Memory B cell (primary cell): Measurements from ENCODE around the gene PRR5.

Experiments used
- ATAC-seq: fragments of 150-1000 bp; cut with Tn5 transposase; 2 replicates; pipeline ENCODE4 v1.10.0; 2021; ENCODE audit warnings: low read depth, mild to moderate bottlenecking, moderate library complexity
- DNase-seq, 2 donors: peaks; one replicate each; pipeline ENCODE4 v3.0.0; 2022; ENCODE audit warnings: low spot score in 2 of 2
- H3K27ac Mint-ChIP-seq: one replicate; pipeline ENCODE4 v1.8.0; 2022; ENCODE audit warnings: mild to moderate bottlenecking, moderate library complexity, mixed read lengths
- H3K27me3 Mint-ChIP-seq: one replicate; pipeline ENCODE4 v1.8.0; 2022; ENCODE audit warnings: mixed read lengths
- H3K36me3 Mint-ChIP-seq: one replicate; pipeline ENCODE4 v1.8.0; 2022; ENCODE audit warnings: mild to moderate bottlenecking, mixed read lengths
- H3K4me1 Mint-ChIP-seq: one replicate; pipeline ENCODE4 v1.8.0; 2022; ENCODE audit warnings: mixed read lengths
- H3K4me3 Mint-ChIP-seq: one replicate; pipeline ENCODE4 v1.8.0; 2022; ENCODE audit warnings: mild to moderate bottlenecking, moderate library complexity, mixed read lengths
- H3K9me3 Mint-ChIP-seq: one replicate; pipeline ENCODE4 v1.8.0; 2022; ENCODE audit warnings: mixed read lengths

The PRR5 gene

GRCh38 chr22:44726439-44726838, 24.4 kb downstream of the PRR5 start:
- DNase-seq: no peak
- Mint-ChIP-seq H3K4me1 (no peaks in the 10 kb centered on the region), H3K36me3 (peaks cover 3% of the 10 kb centered on the region), H3K9me3 (no peaks in the 10 kb centered on the region), H3K27me3 (no peaks in the 10 kb centered on the region), H3K4me3 (no peak overlapping the region), H3K27ac (no peak overlapping the region)
- ATAC-seq: no peak

GRCh38 chr22:44727148-44727547, 25.1 kb downstream of the PRR5 start:
- Mint-ChIP-seq H3K4me3 (no peak overlapping the region), H3K27me3 (no peaks in the 10 kb centered on the region), H3K4me1 (no peaks in the 10 kb centered on the region), H3K36me3 (peaks cover 3% of the 10 kb centered on the region), H3K27ac (no peak overlapping the region), H3K9me3 (no peaks in the 10 kb centered on the region)
- no peak for ATAC-seq
- no peak for DNase-seq

- peaks cover 3% of the 10 kb centered on the region for H3K36me3 Mint-ChIP-seq
- H3K4me1 Mint-ChIP-seq: peaks cover 1% of the 10 kb centered on the region
- no peak overlapping the region for H3K27ac Mint-ChIP-seq
- H3K9me3 Mint-ChIP-seq: no peaks in the 10 kb centered on the region
- DNase-seq: no peak
- no peak for ATAC-seq
- no peaks in the 10 kb centered on the region for H3K27me3 Mint-ChIP-seq
- no peak overlapping the region for H3K4me3 Mint-ChIP-seq
Observed at GRCh38 chr22:44727709-44728108, 25.7 kb downstream of the PRR5 start.

- peaks cover 3% of the 10 kb centered on the region for H3K4me1 Mint-ChIP-seq
- H3K9me3 Mint-ChIP-seq: no peaks in the 10 kb centered on the region
- no peak overlapping the region for H3K4me3 Mint-ChIP-seq
- H3K27ac Mint-ChIP-seq: no peak overlapping the region
- H3K36me3 Mint-ChIP-seq: peaks cover 3% of the 10 kb centered on the region
- H3K27me3 Mint-ChIP-seq: no peaks in the 10 kb centered on the region
- no peak for DNase-seq
- no peak for ATAC-seq
Observed at GRCh38 chr22:44728761-44729324, 26.8 kb downstream of the PRR5 start.

GRCh38 chr22:44729391-44730021, 27.5 kb downstream of the PRR5 start:
- Mint-ChIP-seq H3K36me3 (peaks cover 1% of the 10 kb centered on the region), H3K27ac (no peak overlapping the region), H3K27me3 (no peaks in the 10 kb centered on the region), H3K9me3 (no peaks in the 10 kb centered on the region), H3K4me1 (peaks cover 3% of the 10 kb centered on the region), H3K4me3 (no peak overlapping the region)
- no peak for DNase-seq
- ATAC-seq: peak; percentile 46

GRCh38 chr22:44730022-44730393, 28.0 kb downstream of the PRR5 start:
- Mint-ChIP-seq H3K36me3 (no peaks in the 10 kb centered on the region), H3K4me1 (peaks cover 3% of the 10 kb centered on the region), H3K4me3 (no peak overlapping the region), H3K27ac (no peak overlapping the region), H3K27me3 (no peaks in the 10 kb centered on the region), H3K9me3 (no peaks in the 10 kb centered on the region)
- DNase-seq (no peak), ATAC-seq (no peak)

GRCh38 chr22:44730490-44731356, 28.7 kb downstream of the PRR5 start:
- DNase-seq (no peak), ATAC-seq (no peak)
- H3K4me3 Mint-ChIP-seq: no peak overlapping the region
- H3K36me3 Mint-ChIP-seq: no peaks in the 10 kb centered on the region
- H3K27ac Mint-ChIP-seq: no peak overlapping the region
- no peaks in the 10 kb centered on the region for H3K9me3 Mint-ChIP-seq
- H3K4me1 Mint-ChIP-seq: peaks cover 3% of the 10 kb centered on the region
- H3K27me3 Mint-ChIP-seq: no peaks in the 10 kb centered on the region

- Mint-ChIP-seq H3K4me1 (peaks cover 6% of the 10 kb centered on the region), H3K27me3 (no peaks in the 10 kb centered on the region), H3K4me3 (no peak overlapping the region), H3K9me3 (no peaks in the 10 kb centered on the region), H3K27ac (no peak overlapping the region), H3K36me3 (no peaks in the 10 kb centered on the region)
- DNase-seq (no peak), ATAC-seq (no peak)
Observed at GRCh38 chr22:44731357-44731970, 29.5 kb downstream of the PRR5 start.

- Mint-ChIP-seq H3K9me3 (no peaks in the 10 kb centered on the region), H3K36me3 (no peaks in the 10 kb centered on the region), H3K4me3 (no peak overlapping the region), H3K4me1 (peaks cover 6% of the 10 kb centered on the region), H3K27ac (peak overlapping the region; percentile 26), H3K27me3 (no peaks in the 10 kb centered on the region)
- DNase-seq (no peak), ATAC-seq (no peak)
Observed at GRCh38 chr22:44732017-44732561, 30.1 kb downstream of the PRR5 start.

- H3K4me1 Mint-ChIP-seq: peaks cover 6% of the 10 kb centered on the region
- no peak overlapping the region for H3K4me3 Mint-ChIP-seq
- H3K27me3 Mint-ChIP-seq: no peaks in the 10 kb centered on the region
- no peak for ATAC-seq
- no peaks in the 10 kb centered on the region for H3K9me3 Mint-ChIP-seq
- H3K27ac Mint-ChIP-seq: peak overlapping the region; percentile 26
- no peak for DNase-seq
- no peaks in the 10 kb centered on the region for H3K36me3 Mint-ChIP-seq
Observed at GRCh38 chr22:44732661-44733060, 30.7 kb downstream of the PRR5 start.

GRCh38 chr22:44733426-44734106, 31.6 kb downstream of the PRR5 start:
- Mint-ChIP-seq H3K4me1 (peaks cover 6% of the 10 kb centered on the region), H3K27me3 (no peaks in the 10 kb centered on the region), H3K36me3 (no peaks in the 10 kb centered on the region), H3K27ac (no peak overlapping the region), H3K4me3 (no peak overlapping the region), H3K9me3 (no peaks in the 10 kb centered on the region)
- no peak for DNase-seq
- no peak for ATAC-seq

- DNase-seq (no peak), ATAC-seq (no peak)
- no peaks in the 10 kb centered on the region for H3K27me3 Mint-ChIP-seq
- H3K4me3 Mint-ChIP-seq: no peak overlapping the region
- H3K27ac Mint-ChIP-seq: no peak overlapping the region
- no peaks in the 10 kb centered on the region for H3K9me3 Mint-ChIP-seq
- H3K36me3 Mint-ChIP-seq: no peaks in the 10 kb centered on the region
- H3K4me1 Mint-ChIP-seq: peaks cover 6% of the 10 kb centered on the region
Observed at GRCh38 chr22:44734278-44734677, 32.3 kb downstream of the PRR5 start.

GRCh38 chr22:44734801-44735517, 33.0 kb downstream of the PRR5 start:
- no peaks in the 10 kb centered on the region for H3K9me3 Mint-ChIP-seq
- H3K27ac Mint-ChIP-seq: no peak overlapping the region
- ATAC-seq: no peak
- DNase-seq: no peak
- peaks cover 6% of the 10 kb centered on the region for H3K4me1 Mint-ChIP-seq
- H3K36me3 Mint-ChIP-seq: no peaks in the 10 kb centered on the region
- H3K4me3 Mint-ChIP-seq: no peak overlapping the region
- no peaks in the 10 kb centered on the region for H3K27me3 Mint-ChIP-seq
